ENCODE data around the gene HBP1. TPM values are rescaled to one million over a fixed set of nuclear protein-coding genes. Genes with fewer than 3 reads are reported as not detected.

HBP1 gene
- total RNA-seq, 1 experiment from 2014 or later = 31.0 TPM

Other genes with a start within 250 kb of the HBP1 start
- 17.5 to 29.6 TPM (median 17.7 TPM) in 3 replicates for gene PRKAR2B, start 124.3 kb upstream of the HBP1 start, total RNA-seq (2021)